ENCODE measurements around the gene NARS2.

GRCh38 chr11:78572394-78572793, 2.3 kb downstream of the NARS2 start:
- TF ChIP-seq CTCF (IDR thresholded peaks at IDR 0.05): no peak
- TF ChIP-seq POLR2A (IDR thresholded peaks at IDR 0.05): no peak
